ENCODE data around the gene SAT2.

The SAT2 gene

DNA sequence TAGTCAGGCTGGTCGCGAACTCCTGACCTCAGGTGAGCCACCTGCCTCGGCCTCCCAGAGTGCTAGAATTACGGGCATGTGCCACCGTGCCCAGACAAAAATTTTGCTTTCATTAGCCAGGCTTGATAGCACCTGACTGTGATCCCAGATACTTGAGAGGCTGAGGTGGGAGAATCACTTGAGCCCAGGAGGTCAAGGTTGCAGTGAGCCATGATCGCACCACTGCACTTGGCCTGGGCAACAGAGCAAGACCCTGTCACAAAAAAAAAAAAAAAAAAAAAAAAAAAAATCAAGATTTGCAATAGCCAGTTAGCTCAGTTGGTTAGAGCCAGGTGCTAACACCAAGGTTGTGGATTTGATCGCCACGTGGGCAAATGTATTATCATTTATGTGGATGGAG is 6.8 kb downstream of the SAT2 start:
- H3K27ac ChIP-seq (ENCODE audit: low read depth, low read length), result no peak overlapping the region
- no peak overlapping the region for H3K4me3 ChIP-seq (ENCODE audit: low read depth, low read length)
- no peaks in the 10 kb centered on the region for H3K27me3 ChIP-seq (ENCODE audit: insufficient read depth, low read length)
- no peak for DNase-seq
- H2AFZ ChIP-seq (ENCODE audit: insufficient read depth, low read length, poor library complexity), result no peak overlapping the region
- H3K9me3 ChIP-seq (ENCODE audit: insufficient read depth, low read depth, low read length), result no peaks in the 10 kb centered on the region
- no peak overlapping the region for H2BK5ac ChIP-seq (ENCODE audit: low read depth, low read length, poor library complexity)
- no peak overlapping the region for H4K8ac ChIP-seq (ENCODE audit: low read depth, low read length)
- H2AK5ac ChIP-seq (ENCODE audit: low read length), result no peak overlapping the region
- H2BK120ac ChIP-seq (ENCODE audit: insufficient read depth, low read length, poor library complexity), result no peak overlapping the region
- H4K91ac ChIP-seq (ENCODE audit: low read depth, low read length), result no peak overlapping the region
- no peak overlapping the region for H3K14ac ChIP-seq (ENCODE audit: low read length)
- no peak overlapping the region for H3K9ac ChIP-seq (ENCODE audit: low read length)
- no peaks in the 10 kb centered on the region for H3K79me1 ChIP-seq (ENCODE audit: low read length)
- no peak overlapping the region for H2BK12ac ChIP-seq (ENCODE audit: low read length)
- no peak overlapping the region for H3K23ac ChIP-seq (ENCODE audit: low read length)
- no peak overlapping the region for H3K4me2 ChIP-seq (ENCODE audit: low read length)
- WGBS (ENCODE audit: extremely low coverage, insufficient coverage, insufficient read length), result no CpG with 5 or more reads among the region's 8 CpGs
- no peaks in the 10 kb centered on the region for H3K79me2 ChIP-seq (ENCODE audit: control insufficient read depth, insufficient read depth, low read length, poor library complexity)
- H4K12ac ChIP-seq (ENCODE audit: low read depth, low read length), result no peak overlapping the region
- H3K18ac ChIP-seq (ENCODE audit: low read length), result no peak overlapping the region
- no peak overlapping the region for H3K4ac ChIP-seq (ENCODE audit: low read depth, low read length)
- H3K36me3 ChIP-seq (ENCODE audit: control insufficient read depth in 1 of 2, insufficient read depth in 2 of 2, low read length in 2 of 2), result no peaks in the 10 kb centered on the region
- H3K4me1 ChIP-seq (ENCODE audit: control insufficient read depth in 1 of 2, insufficient read depth in 2 of 2, low read length in 2 of 2), result no peaks in the 10 kb centered on the region

DNA sequence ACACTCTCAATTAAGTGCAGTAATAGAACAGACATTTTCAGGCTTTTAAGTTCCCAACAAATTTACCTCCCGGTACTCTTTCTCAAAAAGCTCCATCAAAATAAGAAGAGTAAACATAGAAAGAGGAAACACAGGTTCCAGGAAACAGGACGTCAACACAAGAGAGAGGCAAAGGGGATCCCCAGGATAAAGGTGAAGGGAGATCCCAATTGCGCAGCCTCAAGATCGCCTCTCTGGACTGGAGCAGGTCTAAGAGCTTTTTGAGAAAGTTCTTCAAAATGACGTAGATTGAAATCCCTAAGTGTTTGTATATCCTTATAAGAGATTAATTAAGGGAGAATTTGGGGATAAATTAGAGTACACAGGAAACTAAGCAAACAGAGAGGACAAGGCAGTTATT is 9.0 kb downstream of the SAT2 start:
- H2BK5ac ChIP-seq (ENCODE audit: low read depth, low read length, poor library complexity), result no peak overlapping the region
- peaks cover 7% of the 10 kb centered on the region for H3K79me1 ChIP-seq (ENCODE audit: low read length)
- DNase-seq, result no peak
- no peak overlapping the region for H3K23ac ChIP-seq (ENCODE audit: low read length)
- H3K9me3 ChIP-seq (ENCODE audit: insufficient read depth, low read depth, low read length), result no peaks in the 10 kb centered on the region
- H2AK5ac ChIP-seq (ENCODE audit: low read length), result no peak overlapping the region
- H3K27ac ChIP-seq (ENCODE audit: low read depth, low read length), result no peak overlapping the region
- no peak overlapping the region for H3K4ac ChIP-seq (ENCODE audit: low read depth, low read length)
- H3K27me3 ChIP-seq (ENCODE audit: insufficient read depth, low read length), result no peaks in the 10 kb centered on the region
- peaks cover 4% of the 10 kb centered on the region for H3K79me2 ChIP-seq (ENCODE audit: control insufficient read depth, insufficient read depth, low read length, poor library complexity)
- no peak overlapping the region for H3K4me2 ChIP-seq (ENCODE audit: low read length)
- H3K9ac ChIP-seq (ENCODE audit: low read length), result no peak overlapping the region
- H3K4me3 ChIP-seq (ENCODE audit: low read depth, low read length), result no peak overlapping the region
- H3K18ac ChIP-seq (ENCODE audit: low read length), result no peak overlapping the region
- no peak overlapping the region for H2BK120ac ChIP-seq (ENCODE audit: insufficient read depth, low read length, poor library complexity)
- peaks cover 2 to 3% of the 10 kb centered on the region in 2 experiments for H3K4me1 ChIP-seq (ENCODE audit: control insufficient read depth in 1 of 2, insufficient read depth in 2 of 2, low read length in 2 of 2)
- no peak overlapping the region for H2AFZ ChIP-seq (ENCODE audit: insufficient read depth, low read length, poor library complexity)
- no peak overlapping the region for H4K8ac ChIP-seq (ENCODE audit: low read depth, low read length)
- whole genome bisulfite sequencing (ENCODE audit: extremely low coverage, insufficient coverage, insufficient read length), result no CpG with 5 or more reads among the region's 5 CpGs
- no peak overlapping the region for H2BK12ac ChIP-seq (ENCODE audit: low read length)
- no peak overlapping the region for H4K91ac ChIP-seq (ENCODE audit: low read depth, low read length)
- H3K36me3 ChIP-seq (ENCODE audit: control insufficient read depth in 1 of 2, insufficient read depth in 2 of 2, low read length in 2 of 2), result no peaks in the 10 kb centered on the region
- no peak overlapping the region for H4K12ac ChIP-seq (ENCODE audit: low read depth, low read length)
- H3K14ac ChIP-seq (ENCODE audit: low read length), result no peak overlapping the region

DNA sequence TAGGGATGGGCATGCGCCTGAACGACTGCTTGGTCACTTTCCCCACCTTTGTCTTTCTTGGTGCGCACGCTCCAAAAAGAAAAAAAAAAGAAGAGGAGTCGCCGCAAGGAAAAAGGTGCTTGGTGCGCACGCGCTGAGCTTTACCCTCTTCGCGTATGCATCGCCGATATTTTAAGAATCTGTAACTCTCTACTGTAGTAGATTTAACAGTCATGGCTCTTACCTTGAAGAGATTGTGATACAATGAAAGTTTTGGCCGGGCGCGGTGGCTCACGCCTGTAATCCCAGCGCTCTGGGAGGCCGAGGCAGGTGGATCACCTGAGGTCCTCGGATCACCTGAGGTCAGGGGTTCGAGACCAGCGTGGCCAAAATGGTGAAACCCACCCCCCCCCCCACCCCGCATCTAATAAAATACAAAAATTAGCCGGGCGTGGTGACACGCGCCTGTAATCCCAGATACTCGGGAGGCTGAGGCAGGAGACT is 12.3 kb downstream of the SAT2 start:
- H2AFZ ChIP-seq (ENCODE audit: insufficient read depth, low read length, poor library complexity), result peak overlapping the region; percentile 67
- WGBS (ENCODE audit: extremely low coverage, insufficient coverage, insufficient read length), result no CpG with 5 or more reads among the region's 28 CpGs
- peak overlapping the region; percentile 51 for H3K4me3 ChIP-seq (ENCODE audit: low read depth, low read length)
- no peak overlapping the region for H3K18ac ChIP-seq (ENCODE audit: low read length)
- H3K23ac ChIP-seq (ENCODE audit: low read length), result no peak overlapping the region
- H4K91ac ChIP-seq (ENCODE audit: low read depth, low read length), result no peak overlapping the region
- peaks cover 6% of the 10 kb centered on the region for H3K79me2 ChIP-seq (ENCODE audit: control insufficient read depth, insufficient read depth, low read length, poor library complexity)
- H2BK5ac ChIP-seq (ENCODE audit: low read depth, low read length, poor library complexity), result no peak overlapping the region
- no peak overlapping the region for H3K4ac ChIP-seq (ENCODE audit: low read depth, low read length)
- peak overlapping the region; percentile 74 for H3K27ac ChIP-seq (ENCODE audit: low read depth, low read length)
- no peaks in the 10 kb centered on the region for H3K9me3 ChIP-seq (ENCODE audit: insufficient read depth, low read depth, low read length)
- peaks cover 7% of the 10 kb centered on the region for H3K79me1 ChIP-seq (ENCODE audit: low read length)
- no peak overlapping the region for H2AK5ac ChIP-seq (ENCODE audit: low read length)
- peak overlapping the region; percentile 62 for H3K4me2 ChIP-seq (ENCODE audit: low read length)
- H4K12ac ChIP-seq (ENCODE audit: low read depth, low read length), result peak overlapping the region; percentile 44
- H3K9ac ChIP-seq (ENCODE audit: low read length), result no peak overlapping the region
- peaks cover 0 to 3% of the 10 kb centered on the region in 2 experiments for H3K36me3 ChIP-seq (ENCODE audit: control insufficient read depth in 1 of 2, insufficient read depth in 2 of 2, low read length in 2 of 2)
- H3K4me1 ChIP-seq (ENCODE audit: control insufficient read depth in 1 of 2, insufficient read depth in 2 of 2, low read length in 2 of 2), result peaks cover 8 to 9% of the 10 kb centered on the region in 2 experiments
- H3K27me3 ChIP-seq (ENCODE audit: insufficient read depth, low read length), result no peaks in the 10 kb centered on the region
- H2BK12ac ChIP-seq (ENCODE audit: low read length), result no peak overlapping the region
- H3K14ac ChIP-seq (ENCODE audit: low read length), result no peak overlapping the region
- no peak for DNase-seq
- peak overlapping the region; percentile 78 for H4K8ac ChIP-seq (ENCODE audit: low read depth, low read length)
- no peak overlapping the region for H2BK120ac ChIP-seq (ENCODE audit: insufficient read depth, low read length, poor library complexity)

DNA sequence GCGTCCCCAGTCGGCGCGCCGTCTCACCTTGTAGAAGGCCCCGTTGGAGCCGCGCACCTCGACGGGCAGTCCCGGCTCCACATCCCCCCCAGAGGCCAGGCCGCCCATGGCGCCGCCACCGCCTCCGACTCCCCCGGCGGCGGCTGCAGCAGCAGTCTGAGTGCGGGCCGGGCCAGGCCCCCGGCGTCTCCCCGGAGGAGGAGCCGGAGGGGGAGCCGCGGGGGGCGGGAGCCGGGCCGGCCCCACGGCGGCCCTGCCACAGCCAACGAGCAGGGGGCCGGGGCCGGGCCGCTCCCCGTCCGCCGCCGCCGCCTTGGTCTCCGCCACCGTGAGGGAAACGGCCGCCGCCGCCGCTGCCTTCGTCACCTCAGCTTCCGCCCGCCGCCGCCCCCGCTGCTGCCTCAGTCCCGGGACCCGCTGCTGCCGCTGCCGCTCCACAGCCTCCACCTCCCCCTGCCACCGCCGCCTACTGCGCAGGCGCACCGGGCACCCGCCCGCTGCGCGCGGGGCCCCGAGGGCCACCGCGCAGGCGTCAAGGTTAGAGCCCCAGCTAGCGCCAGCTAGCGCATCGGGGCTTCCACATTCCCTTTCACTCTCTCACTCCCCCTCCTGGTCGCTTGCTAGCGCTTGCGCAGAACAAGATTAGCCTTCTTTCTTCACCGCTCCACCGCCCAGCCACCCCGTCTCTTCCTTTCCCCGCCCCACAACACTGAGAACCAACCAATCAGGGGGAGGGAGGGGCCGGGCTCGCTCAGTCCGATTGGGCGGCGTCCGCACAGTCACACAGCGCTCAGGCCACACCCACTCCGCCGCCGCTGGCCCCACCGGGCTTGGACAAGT is 13.0 kb downstream of the SAT2 start, which contains the start of gene FXR2:
TSS of gene FXR2 (minus strand) at position 473 of the 840 bp plus-strand sequence. CDS start at position 108, 365 bp downstream.
- H2AFZ ChIP-seq (ENCODE audit: insufficient read depth, low read length, poor library complexity), result peak within 1 kb of the TSS; percentile 67
- H4K91ac ChIP-seq (ENCODE audit: low read depth, low read length), result peak within 1 kb of the TSS; percentile 79
- H3K4ac ChIP-seq (ENCODE audit: low read depth, low read length), result peak within 1 kb of the TSS; percentile 13
- H3K79me1 ChIP-seq (ENCODE audit: low read length), result peaks cover 7% of the 10 kb centered on the region
- H3K4me2 ChIP-seq (ENCODE audit: low read length), result peak within 1 kb of the TSS; percentile 80
- H3K27ac ChIP-seq (ENCODE audit: low read depth, low read length), result peak within 1 kb of the TSS; percentile 91
- peak within 1 kb of the TSS; percentile 53 for H3K18ac ChIP-seq (ENCODE audit: low read length)
- H2BK120ac ChIP-seq (ENCODE audit: insufficient read depth, low read length, poor library complexity), result peak within 1 kb of the TSS; percentile 58
- H4K12ac ChIP-seq (ENCODE audit: low read depth, low read length), result peak within 1 kb of the TSS; percentile 67
- peak within 1 kb of the TSS; percentile 77 for H3K9ac ChIP-seq (ENCODE audit: low read length)
- no peak within 1 kb of the TSS for H2BK12ac ChIP-seq (ENCODE audit: low read length)
- H3K9me3 ChIP-seq (ENCODE audit: insufficient read depth, low read depth, low read length), result no peaks in the 10 kb centered on the region
- no peak within 1 kb of the TSS for H3K23ac ChIP-seq (ENCODE audit: low read length)
- peak within 1 kb of the TSS; percentile 88 for H3K4me3 ChIP-seq (ENCODE audit: low read depth, low read length)
- H4K8ac ChIP-seq (ENCODE audit: low read depth, low read length), result peak within 1 kb of the TSS; percentile 78
- peak; percentile 100 for DNase-seq
- peak within 1 kb of the TSS; percentile 62 for H2BK5ac ChIP-seq (ENCODE audit: low read depth, low read length, poor library complexity)
- H3K79me2 ChIP-seq (ENCODE audit: control insufficient read depth, insufficient read depth, low read length, poor library complexity), result peaks cover 6% of the 10 kb centered on the region
- peaks cover 8 to 9% of the 10 kb centered on the region in 2 experiments for H3K4me1 ChIP-seq (ENCODE audit: control insufficient read depth in 1 of 2, insufficient read depth in 2 of 2, low read length in 2 of 2)
- H3K36me3 ChIP-seq (ENCODE audit: control insufficient read depth in 1 of 2, insufficient read depth in 2 of 2, low read length in 2 of 2), result peaks cover 0 to 3% of the 10 kb centered on the region in 2 experiments
- WGBS (ENCODE audit: extremely low coverage, insufficient coverage, insufficient read length), result no CpG with 5 or more reads among the region's 93 CpGs
- H3K14ac ChIP-seq (ENCODE audit: low read length), result peak within 1 kb of the TSS; percentile 85
- H2AK5ac ChIP-seq (ENCODE audit: low read length), result no peak within 1 kb of the TSS
- no peaks in the 10 kb centered on the region for H3K27me3 ChIP-seq (ENCODE audit: insufficient read depth, low read length)

Data from trophoblast cell (in vitro differentiated cells and primary cell).